GM21515 (cell line): ENCODE data around the gene COX19.

Experiments used
- ATAC-seq: cut with Tn5 transposase; IDR thresholded peaks from one replicate; pipeline ENCODE4 v1.9.1; 2021; ENCODE audit not compliant: unreplicated experiment

The COX19 gene

DNA sequence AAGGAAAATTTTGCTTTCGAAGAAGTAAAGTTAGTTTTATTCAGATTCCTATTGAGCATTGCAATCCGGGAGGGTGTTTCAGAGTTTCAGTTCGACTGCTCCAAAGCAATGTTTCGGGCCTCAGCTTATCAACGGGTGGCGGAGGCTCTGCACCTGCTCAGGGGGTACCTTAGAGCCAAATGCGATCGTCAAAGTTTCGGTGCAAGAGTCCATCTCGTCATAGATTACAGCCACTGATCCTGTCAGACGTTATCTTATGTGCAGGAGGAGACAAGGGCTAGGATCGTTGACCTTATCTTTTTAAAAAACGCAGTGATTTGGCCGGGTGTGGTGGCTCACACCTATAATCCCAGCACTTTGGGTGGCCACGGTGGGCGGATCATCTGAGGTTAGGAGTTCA lies 3.8 kb upstream of the COX19 start:
- ATAC-seq: no peak

DNA sequence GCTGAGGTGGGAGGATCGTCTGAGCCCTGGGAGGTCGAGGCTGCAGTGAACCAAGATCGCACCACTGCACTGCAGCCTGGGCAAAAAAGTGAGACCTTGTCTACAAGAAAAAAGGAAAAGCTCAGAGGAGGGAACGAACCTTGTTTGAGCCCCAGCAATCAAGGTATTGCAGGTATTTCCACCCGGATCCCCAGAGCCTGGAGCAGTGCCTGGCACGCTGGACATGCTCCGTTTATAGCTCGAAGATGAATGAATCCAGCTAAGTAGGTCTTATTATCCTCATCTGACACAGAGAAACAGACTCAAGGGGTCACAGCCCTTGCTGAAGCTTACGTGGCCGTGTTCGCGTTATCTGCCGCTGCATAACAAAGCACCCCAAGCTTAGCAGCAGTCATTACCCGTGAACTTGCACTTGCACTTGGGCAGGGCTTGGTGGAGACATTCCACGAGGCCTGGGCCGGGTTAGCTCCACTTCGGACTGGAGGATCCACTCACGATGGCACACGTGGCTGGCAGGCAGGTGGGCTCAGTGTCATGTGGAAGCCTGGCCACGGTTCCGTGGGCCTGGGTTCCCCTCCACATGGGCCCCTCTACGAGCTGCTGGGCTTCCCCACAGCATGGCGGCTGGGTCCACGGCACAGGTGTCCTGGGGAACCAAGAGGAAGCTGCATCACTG lies 3.2 kb upstream of the COX19 start:
- ATAC-seq: no peak

DNA sequence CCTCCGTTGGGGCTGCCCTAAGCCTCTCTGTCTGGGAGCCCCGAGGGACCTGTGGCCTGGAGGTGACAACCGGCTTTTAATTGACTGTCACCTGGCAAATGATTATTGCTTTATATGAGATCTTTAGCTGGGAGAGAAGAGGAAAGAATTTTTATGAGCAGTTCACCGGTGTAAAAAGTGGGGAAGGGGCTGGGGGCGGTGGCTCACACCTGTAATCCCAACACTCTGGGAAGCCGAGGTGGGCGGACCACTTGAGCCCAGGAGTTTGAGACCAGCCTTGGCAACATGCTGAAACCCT lies 2.6 kb upstream of the COX19 start:
- ATAC-seq: no peak

DNA sequence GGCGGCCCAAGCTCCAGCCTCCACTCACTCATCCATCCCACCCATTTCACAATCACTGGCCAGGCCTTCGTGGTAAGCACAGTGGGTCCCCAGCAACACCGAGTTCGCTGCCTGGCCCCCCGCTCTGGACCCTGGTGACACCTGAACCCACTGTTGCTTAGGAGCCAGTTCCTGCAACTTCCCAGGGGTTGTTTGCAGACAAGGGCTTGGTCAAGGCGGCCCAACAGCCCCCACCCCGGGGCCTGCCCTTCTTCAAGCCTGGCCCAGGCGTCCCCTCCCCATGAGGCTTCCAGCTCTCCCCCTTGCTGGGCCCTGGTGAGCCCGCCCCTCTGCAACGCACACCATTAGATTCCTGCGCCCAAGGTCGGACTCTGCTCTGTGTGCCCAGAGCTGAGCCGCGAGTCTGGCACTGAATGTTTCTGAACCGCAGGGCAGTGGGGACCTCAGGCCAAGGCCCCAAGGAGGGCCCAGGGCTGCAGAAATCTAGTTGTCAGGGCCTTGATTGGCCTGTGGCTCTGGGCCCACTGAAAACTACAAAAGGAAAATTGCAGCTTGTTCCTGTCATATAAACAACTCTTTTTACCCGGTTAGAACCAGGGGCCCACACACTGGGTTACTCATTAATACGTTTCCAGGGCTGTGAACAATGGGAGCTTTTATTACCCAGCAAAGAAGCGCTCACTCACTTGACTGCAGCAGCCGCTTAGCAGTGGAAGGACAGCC lies 2.1 kb upstream of the COX19 start:
- ATAC-seq: no peak

DNA sequence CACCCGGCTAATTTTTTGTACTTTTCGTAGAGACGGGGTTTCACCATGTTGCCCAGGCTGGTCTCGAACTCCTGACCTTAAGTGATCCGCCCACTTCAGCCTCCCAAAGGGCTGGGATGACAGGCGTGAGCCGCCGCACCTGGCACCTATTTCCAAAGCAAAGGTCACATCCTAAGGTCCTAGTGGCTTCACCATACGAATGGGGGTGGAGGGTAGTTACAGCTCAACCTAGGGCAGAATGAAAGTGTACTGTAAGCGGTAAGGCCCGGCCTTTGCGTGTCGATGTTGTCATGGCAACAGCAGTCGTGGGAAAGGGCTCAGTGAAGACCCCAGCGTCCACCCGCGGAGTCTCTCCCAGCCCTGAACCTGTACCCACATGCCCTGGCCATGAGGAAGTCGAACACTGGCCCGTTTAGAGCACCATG lies 1.6 kb upstream of the COX19 start:
- ATAC-seq: no peak

DNA sequence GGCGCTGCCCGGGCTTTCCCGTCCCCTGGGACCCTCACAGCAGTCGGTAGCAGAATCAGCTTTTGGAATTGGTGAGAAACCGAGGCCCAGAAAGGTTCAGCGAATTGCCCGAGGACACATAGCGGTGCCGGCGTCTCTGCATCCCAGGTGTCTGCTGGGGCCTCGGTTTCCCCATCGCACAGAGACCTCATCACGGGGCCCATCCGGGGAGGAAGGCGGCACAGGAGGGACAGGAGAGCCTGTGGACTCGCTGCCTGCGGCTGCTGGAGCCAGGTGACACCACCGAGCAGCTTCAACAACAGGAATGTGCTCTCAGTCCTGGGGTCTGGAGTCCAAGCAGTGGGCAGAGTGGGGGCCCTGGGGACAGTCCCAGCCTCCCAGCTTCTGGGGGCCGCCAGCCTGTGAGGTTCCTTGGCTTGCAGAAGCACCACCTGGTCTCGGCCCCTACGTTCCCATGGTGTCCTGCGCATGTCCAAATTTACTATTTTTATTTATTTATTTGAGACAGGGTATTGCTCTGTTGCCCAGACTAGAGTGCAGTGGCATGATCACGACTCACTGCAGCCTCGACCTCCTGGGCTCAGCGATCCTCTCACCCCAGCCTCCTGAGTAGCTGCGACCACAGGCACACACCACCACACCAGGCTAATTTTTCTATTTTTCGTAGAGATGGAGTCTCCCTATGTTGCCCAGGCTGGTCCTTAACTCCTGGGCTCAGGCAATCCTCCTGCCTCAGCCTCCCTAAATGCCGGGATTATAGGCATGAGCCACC lies 539 bp upstream of the COX19 start:
- ATAC-seq: no peak

DNA sequence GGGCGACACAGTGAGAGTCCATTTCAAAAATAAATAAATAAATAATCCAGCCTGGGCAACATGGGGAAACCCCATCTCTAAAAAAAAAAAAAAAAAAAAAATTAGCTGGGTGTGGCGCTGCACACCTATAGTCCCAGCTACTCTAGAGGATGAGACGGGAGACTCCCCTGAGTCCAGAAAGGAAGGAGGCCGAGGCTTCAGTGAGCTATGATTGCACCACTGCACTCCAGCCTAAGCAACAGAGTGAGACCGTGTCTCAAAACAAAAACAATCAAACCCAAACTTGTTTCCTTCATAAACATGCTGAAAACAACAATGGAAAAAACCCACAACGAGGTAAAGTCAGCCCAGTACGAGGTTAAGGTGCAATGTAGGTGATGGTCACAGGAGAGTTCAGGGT lies 1.2 kb downstream of the COX19 start:
- ATAC-seq: no peak

DNA sequence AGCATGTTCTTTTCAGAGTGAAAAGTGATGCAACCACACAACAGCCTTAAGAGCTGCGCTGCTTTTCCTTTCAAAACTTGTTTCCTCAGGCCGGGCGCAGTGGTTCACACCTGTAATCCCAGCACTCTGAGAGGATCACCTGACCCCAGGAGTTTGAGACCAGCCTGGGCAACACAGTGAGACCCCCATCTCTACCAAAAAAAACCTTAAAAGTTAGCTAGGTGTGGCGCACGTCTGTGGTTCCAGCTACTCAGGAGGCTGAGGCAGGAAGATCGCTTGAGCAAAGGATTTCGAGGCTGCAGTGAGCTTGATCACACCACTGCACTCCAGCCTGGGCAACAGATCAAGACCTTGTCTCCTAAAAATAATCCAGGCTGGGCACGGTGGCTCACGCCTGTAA lies 2.0 kb downstream of the COX19 start:
- ATAC-seq: no peak

DNA sequence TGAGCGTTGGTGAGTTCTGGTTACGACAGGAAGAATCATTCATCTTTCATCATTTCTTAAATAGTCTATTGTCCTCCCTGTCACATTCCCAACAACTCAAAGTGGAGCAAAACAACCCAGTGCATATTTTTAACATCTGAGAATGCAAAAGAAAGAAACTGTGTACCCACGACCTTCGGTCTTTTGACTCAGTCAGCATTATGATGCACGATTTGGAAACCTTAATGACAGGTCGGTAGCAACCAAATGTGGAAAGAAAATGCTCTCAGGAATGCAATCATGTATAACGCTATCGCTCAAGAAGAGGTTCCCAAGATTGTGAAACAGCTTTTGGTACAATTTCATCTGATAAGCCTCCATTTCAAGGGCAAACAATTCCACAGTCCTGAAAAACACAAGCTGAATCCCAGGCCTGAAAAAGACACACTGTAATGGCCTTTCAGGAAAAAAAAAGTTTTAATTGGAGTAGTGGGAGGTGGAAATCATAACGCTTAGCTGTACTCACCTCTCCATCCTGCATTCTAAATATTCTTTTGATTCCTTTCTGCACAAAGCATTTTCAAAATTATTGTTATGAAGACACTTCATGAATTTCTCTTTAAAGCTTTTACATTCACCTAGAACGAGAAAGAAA lies 2.6 kb downstream of the COX19 start:
- no peak for ATAC-seq

DNA sequence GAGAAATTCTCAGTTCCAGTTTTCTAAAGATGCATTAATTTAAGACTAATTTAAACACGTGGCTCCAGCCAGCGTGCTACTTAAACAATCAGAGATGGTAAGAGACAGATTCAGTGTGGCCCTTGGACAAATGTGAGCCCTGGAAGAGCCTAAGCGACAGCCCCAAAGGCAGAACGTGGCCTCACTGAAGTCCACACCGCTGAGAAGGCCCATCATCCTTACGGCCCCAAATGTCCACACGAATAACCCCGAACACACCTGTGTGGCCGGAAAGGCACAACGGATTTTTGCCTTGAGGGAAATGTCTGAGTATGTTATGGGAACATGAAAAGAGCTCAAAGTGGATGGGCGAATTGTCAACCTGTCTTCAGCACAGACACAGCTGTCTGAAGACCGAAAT lies 3.2 kb downstream of the COX19 start:
- no peak for ATAC-seq

DNA sequence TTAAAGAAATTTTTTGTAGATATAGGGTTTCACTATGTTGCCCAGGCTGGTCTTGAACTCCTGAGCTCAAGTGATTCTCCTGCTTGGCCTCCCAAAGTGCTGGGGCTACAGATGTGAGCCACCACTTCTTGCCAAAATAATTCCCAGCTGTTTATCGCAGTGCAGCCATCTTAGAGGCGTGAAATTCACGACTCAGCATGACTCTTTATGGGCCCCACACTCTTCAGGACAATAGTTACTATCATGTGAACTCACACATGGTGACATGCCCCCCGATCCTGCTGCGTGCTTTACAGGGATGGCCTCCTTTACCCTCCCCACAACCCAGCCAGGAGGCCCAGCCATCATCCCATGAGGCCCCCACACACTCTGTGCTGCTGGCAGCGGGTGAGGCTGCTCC lies 4.6 kb downstream of the COX19 start:
- no peak for ATAC-seq

DNA sequence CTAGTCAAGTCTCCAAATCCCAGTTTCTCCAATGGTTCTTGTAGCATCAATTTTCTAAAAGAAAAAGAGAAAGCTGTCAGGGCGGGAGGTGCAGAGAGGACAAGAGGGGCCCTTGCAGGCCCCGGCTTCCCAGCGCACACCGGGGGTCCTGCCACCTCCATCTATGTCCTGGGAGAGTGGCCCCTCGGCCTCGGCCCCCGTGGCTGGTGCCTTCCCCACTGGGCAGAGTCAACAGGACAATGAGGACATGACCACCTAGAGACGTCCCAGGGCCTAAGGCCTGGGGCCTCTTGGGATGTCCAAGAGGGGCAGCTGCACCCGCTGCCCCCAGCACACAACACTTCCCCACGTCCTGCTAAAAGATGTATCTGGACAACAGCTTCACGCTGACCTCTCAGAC lies 5.9 kb downstream of the COX19 start:
- no peak for ATAC-seq

DNA sequence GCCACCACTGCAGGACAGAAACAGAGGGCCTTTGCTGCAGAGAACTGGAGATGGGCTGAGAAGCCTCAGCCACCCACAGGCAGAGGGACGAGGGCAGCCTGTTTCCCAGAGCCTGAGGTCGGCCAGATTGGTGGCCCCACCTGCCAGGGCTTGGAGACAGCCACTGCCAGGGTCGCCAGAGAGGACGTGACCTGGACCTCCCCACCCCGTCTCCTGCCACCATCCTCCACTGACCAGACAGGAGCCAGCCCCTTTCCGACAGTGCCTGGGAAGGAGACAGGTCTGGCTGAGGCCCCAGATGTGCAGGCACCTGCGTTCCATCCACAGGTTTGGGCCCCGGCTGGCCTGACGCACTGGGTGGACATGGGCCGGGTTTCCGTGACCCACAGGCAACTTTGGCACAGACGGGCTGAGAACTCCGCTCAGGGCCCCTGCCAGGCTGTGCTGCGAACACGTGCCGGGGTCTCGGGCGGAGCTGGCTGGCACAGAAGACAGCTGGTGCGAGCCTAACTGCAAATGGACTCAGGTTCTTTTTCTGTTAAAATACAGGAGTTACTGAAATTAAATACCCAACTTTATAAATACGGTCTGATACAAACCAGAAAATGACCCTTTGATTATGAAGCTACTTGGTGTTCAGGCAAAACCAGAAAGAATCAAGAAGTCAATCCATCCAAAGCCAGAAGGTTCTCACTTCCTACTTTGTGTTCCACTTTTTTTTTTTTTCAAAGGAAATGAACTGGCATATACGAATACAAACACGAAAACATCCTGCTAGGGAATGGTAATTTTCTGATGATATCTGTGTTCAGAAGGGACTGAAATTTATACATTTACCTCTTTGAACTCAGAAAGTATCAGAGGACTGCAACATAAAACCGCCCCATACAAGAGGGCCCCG lies 6.9 kb downstream of the COX19 start:
- no peak for ATAC-seq

DNA sequence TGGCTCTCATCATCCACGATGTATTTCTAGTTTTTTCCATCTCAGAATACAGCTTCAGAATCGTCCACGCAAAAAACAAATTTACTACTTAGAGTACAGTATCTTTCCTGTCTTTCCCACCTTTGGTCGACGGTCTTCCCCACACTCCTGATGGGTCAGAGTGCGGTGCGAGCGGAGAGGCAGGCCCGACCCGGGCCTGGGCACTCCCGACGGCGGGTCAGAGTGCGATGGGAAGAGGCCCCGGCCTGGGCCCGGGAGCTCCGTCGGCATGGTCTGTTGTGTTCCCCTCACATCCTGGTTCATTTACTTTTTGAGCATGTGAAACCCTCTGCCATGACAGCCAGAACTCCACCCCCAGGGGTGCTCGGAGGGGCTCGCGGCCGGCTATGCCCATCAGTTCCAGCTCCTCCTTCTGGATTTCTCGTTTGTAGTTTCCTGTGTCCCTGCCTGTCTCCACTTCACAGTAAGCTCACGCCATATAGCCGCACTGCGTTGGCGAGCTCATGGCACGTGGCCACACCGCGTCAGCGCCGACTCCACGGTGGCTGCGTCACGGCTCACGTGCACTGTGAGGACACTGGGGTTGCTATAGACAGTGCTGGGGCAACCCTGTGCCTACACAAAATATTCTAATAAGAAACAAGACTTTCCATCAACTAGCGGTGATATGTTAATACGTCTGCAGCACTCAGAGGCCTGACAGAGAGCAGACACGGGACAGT lies 7.8 kb downstream of the COX19 start:
- no peak for ATAC-seq

DNA sequence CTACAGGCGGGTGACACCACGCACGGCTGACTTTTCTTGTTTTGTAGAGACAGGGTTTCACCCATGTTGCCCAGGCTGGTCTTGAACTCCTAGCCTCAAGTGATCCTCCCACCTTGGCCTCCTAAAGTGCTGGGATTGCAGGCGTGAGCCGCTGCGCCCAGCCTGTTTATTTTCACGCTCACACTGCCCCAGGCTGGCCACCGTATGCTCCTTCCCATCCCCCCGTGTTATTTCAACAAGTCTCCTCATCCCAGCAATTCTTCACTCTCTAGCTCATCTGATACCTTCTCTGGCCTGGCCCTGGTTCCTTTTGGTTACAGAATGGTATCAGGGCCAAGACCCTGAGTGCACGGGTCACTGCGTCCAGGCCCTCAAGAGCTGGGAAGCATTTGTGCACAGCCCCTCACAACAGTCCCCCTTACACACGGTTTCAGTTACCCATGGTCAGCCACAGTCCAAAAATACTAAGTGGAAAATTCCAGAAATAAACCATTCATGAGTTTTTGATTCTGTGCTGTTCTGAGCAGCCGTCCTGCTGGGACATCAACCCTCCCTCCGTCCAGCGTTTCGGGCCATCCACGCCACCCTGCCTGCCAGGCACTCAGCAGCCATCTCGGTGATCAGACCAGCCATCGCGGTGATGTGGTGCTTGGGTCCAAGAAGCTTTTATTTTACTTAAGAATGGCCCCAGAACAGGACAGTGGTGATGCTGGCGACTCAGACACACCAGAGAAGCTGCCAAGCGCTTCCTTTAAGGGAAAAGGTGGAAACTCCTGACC lies 8.9 kb downstream of the COX19 start:
- no peak for ATAC-seq

DNA sequence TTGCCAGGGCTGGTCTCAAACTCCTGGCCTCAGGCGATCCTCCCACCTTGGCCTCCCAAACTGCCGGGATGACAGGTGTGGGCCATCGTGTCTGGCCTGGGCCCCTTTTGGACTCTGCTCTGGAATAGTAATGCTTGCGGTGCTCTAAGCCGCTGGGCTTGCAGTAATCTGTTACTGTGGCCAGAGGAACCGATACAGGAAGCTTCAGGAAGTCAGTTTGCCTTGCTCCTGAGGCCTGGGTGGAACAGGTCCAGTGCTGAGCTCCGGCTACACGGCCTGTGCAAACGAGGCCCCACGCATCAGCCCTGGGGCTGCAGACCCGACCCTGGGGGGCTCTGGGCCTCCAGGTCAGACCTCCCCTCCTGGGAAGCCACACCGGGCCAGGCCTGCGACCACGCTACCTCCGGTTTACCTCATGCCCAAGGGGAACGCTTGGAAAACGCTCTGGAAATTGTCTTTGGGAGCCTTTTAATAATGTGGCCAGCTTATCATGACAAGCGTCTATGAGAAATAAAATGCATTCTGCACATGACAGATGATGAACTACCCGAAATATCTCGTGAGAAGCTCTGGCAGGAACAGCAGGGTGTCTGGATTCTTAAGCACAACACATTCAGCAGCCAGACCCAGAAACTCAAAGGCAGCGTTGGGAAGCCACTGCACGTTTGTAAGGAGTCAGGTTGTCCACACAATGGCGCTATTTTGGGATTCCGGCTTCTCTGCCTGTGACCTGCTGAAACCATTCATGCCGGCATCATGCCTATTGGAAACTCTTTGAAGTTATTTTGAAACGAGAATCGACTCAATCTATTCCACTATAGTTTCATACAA lies 10.7 kb downstream of the COX19 start:
- ATAC-seq: no peak

DNA sequence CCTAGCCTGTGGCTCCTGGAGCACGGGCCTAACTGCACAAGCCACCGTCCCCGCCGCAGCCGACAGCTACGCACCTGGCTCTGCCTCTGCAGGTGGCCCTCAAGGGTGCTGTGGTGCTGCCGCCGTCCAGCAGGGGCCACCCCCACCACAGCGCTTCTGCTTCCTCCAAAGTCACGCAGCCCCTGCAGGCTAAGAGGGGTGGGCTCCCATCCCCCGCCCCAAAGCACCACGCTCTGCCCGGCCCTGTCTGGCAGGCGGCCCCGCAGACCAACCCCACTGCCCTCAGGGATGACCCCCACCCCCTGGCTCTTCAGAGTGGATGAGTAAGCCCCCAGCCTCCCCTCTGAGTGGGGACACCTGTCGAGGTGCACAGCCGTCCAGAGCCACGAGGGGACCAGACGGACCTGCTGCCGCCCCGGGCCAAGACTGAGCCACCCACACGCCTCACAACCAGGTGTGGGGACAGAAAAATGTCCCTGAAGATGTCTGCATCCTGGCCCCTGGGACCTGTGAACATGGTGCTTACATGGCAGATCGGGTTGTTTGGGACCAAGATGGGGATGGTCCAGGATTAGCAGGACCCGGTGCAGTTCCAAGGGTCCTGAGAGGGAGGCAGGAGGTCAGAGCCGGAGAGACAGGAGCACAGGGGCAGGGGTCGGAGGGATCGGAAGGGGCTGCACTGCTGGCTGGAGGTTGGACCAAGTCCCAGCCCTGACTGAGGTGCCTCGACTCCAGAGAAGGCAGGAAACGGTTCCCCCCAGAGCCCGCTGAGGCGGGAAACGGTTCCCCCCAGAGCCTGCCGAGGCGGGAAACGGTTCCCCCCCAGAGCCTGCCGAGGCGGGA lies 11.9 kb downstream of the COX19 start:
- no peak for ATAC-seq
